ENCODE results near the gene TMEM80. TPM values are rescaled to one million over a fixed set of nuclear protein-coding genes. Genes with fewer than 3 reads are reported as not detected.
A peak's percentile ranks its signal among the peaks of the same experiment; 100 is the strongest.
"Not testable (repeated sequence)": the region's sequence is repeated elsewhere in the genome, so short reads cannot be mapped to it uniquely, and the experiment has no call there.

TMEM80 gene
- total RNA-seq: 10 to 100 TPM; 15.3 to 20.3 TPM

DNA sequence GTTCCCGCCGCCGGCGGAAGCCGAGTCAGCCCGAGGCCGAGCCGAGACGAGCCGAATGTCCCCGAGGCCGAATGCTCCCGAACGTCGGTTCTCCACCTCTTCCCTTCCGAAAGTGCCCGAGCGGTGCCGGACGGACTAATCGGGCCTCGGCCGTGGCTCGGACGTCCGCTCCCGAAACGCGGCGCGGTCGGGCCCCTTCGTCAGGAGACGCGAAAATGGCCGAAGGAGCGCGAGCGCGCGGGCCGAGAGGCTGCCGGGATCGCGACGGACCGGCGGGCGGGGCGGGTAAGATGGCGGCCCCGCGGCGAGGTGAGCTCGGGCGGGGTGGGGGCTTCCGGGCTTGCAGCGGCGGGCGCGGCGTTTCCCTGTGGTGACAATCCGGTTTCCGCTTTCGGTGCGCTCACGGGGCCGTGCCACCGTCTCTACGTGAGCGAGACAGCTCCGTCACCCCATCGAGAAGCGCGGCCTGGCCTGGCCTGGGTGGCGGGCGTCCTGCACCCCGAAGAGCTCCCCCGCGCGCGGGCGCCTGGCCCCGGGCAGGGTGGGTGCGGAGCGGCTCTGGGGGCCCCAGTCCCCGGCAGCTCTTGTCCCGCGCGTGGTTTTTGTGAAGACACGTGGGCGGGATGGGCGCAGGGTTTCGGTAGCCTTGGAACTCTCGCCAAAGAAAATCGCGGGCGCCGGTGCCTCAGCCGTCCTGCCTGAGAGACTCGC, at the start of gene TMEM80:
Gene TMEM80 (plus strand): TSS at position 279 of the 711 bp plus-strand sequence. CDS start 12 bp downstream, at position 291.
- Mint-ChIP-seq H3K4me3 (peak within 1 kb of the TSS; percentile 87), H3K4me1 (ENCODE audit: low read depth in 2 of 2) (peaks cover 27 to 30% of the 10 kb centered on the region in 2 donors), H3K9me3 (no peaks in the 10 kb centered on the region), H3K27me3 (no peaks in the 10 kb centered on the region), H3K36me3 (no peaks in the 10 kb centered on the region), H3K27ac (peak within 1 kb of the TSS; percentile 90 to 95)
- ATAC-seq (peak; percentile 86 to 90), DNase-seq (ENCODE audit: low spot score) (peak; percentile 98)

DNA sequence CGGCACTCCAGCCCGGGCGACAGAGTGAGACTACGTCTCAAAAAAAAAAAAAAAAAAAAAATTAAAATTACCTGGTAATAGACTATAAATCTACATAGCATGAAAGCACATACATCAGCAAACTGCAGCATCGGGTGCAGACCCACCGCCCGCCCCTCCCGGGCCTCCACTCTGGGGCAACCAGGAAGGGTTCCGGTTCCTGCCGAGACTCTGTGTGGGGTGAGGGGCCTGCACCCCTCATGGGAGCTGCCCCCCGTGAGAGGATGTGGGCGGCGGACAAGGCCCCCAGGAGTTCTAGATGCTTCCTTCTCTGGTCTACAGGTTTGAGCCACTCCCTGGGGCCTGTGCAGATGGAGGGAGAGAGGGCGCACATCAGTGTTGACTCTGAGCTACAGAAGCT, 49.4 kb upstream of the TMEM80 start:
- H3K27me3 Mint-ChIP-seq: no peaks in the 10 kb centered on the region
- no peaks in the 10 kb centered on the region for H3K36me3 Mint-ChIP-seq
- no peak for DNase-seq (ENCODE audit: low spot score)
- no peaks in the 10 kb centered on the region for H3K4me1 Mint-ChIP-seq (ENCODE audit: low read depth in 2 of 2)
- no peak overlapping the region for H3K4me3 Mint-ChIP-seq
- no peaks in the 10 kb centered on the region for H3K9me3 Mint-ChIP-seq
- H3K27ac Mint-ChIP-seq: no peak overlapping the region
- no peak for ATAC-seq

DNA sequence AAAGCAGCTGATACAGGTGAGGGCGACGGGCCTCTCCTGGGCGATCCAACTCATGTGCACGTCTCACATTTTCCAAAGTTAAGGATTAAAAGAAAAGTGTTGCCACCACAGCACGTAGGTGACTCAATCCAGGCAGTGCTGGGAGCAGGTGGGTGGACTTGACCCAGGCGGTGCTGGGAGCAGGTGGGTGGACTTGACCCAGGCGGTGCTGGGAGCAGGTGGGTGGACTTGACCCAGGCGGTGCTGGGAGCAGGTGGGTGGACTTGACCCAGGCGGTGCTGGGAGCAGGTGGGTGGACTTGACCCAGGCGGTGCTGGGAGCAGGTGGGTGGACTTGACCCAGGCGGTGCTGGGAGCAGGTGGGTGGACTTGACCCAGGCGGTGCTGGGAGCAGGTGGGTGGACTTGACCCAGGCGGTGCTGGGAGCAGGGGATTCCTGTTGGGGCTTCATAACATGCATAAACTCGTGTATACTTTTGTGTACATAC, 47.9 kb upstream of the TMEM80 start:
- H3K27ac Mint-ChIP-seq; H3K9me3 Mint-ChIP-seq; H3K4me3 Mint-ChIP-seq; H3K27me3 Mint-ChIP-seq; H3K4me1 Mint-ChIP-seq (ENCODE audit: low read depth in 2 of 2); H3K36me3 Mint-ChIP-seq; DNase-seq (ENCODE audit: low spot score); ATAC-seq: not testable (repeated sequence)

DNA sequence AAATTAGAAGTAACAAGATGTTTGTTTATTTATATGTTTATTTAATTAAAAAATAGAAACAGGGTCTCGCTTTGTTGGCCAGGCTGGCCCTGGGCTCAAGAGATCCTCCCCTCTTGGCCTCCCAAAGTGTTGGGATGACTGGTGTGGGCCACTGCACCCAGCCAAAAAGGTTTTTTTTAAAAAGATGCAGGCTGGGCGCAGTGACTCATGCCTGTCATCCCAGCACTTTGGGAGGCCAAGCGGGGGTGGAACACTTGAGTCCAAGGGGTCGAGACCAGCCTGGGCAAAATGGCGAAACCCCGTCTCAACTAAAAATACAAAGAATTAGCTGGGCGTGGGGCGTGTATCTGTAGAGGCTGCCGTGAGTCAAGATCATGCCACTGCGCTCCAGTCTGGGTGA, 45.1 kb upstream of the TMEM80 start:
- Mint-ChIP-seq H3K9me3 (no peaks in the 10 kb centered on the region), H3K27ac (no peak overlapping the region), H3K4me3 (no peak overlapping the region), H3K27me3 (no peaks in the 10 kb centered on the region), H3K4me1 (ENCODE audit: low read depth in 2 of 2) (no peaks in the 10 kb centered on the region), H3K36me3 (no peaks in the 10 kb centered on the region)
- DNase-seq (ENCODE audit: low spot score) (no peak), ATAC-seq (no peak)

DNA sequence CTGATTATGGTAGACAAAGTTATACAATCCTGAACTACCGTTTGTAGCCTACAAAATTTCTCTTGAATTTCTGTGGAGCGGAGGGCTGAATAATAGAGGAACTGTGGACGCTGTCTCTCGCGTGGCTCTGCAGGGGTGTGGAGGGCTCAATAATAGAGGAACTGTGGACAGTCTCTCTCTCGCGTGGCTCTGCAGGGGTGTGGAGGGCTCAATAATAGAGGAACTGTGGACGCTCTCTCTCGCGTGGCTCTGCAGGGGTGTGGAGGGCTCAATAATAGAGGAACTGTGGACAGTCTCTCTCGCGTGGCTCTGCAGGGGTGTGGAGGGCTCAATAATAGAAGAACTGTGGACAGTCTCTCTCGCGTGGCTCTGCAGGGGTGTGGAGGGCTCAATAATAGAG, 42.5 kb upstream of the TMEM80 start:
- not testable (repeated sequence) for H3K4me1 Mint-ChIP-seq (ENCODE audit: low read depth in 2 of 2); H3K4me3 Mint-ChIP-seq; H3K27ac Mint-ChIP-seq; H3K27me3 Mint-ChIP-seq; DNase-seq (ENCODE audit: low spot score); H3K36me3 Mint-ChIP-seq; ATAC-seq; H3K9me3 Mint-ChIP-seq

DNA sequence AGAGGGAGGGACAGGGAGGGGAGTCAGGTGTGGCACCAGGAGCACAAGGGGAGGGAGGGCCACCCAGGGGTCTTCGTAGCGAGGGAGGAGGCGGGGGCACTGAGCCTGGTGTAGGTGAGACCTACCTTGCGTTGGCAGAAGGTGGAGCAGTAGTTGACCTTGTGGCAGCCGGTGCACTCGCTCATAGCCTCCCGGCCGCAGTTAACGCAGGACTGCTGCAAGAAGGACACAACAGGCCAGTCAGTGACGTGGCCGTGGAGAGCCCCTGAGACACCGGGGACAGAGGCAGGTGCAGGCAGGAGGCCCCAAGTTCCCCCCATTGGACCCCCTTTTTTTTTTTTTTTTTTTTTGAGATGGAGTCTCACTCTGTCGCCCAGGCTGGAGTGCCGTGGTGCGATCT, 41.8 kb upstream of the TMEM80 start:
- Mint-ChIP-seq H3K4me3 (no peak overlapping the region), H3K4me1 (ENCODE audit: low read depth in 2 of 2) (no peaks in the 10 kb centered on the region), H3K36me3 (no peaks in the 10 kb centered on the region), H3K9me3 (no peaks in the 10 kb centered on the region), H3K27me3 (no peaks in the 10 kb centered on the region), H3K27ac (no peak overlapping the region)
- DNase-seq (ENCODE audit: low spot score) (no peak), ATAC-seq (peak in 1 of 2 donors; percentile 17)

DNA sequence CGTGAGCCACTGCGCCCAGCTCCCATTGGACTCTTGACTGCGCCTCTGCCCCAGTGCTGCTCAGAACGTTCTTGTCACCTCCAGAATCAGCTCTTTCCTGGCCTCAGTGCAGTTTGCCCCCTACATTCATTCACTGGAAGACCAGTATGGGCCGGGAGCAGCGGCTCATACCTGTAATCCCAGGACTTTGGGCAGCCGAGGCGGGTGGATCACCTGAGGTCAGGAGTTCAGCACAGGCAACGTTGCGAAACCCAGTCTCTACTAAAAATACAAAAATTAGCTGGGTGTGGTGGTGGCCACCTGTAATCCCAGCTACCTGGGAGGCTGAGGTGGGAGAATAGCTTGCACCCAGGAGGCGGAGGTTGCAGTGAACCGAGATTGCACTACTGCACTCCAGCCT, 41.2 kb upstream of the TMEM80 start:
- not testable (repeated sequence) for DNase-seq (ENCODE audit: low spot score); H3K27me3 Mint-ChIP-seq; H3K27ac Mint-ChIP-seq; H3K36me3 Mint-ChIP-seq; H3K9me3 Mint-ChIP-seq; H3K4me3 Mint-ChIP-seq; ATAC-seq; H3K4me1 Mint-ChIP-seq (ENCODE audit: low read depth in 2 of 2)

DNA sequence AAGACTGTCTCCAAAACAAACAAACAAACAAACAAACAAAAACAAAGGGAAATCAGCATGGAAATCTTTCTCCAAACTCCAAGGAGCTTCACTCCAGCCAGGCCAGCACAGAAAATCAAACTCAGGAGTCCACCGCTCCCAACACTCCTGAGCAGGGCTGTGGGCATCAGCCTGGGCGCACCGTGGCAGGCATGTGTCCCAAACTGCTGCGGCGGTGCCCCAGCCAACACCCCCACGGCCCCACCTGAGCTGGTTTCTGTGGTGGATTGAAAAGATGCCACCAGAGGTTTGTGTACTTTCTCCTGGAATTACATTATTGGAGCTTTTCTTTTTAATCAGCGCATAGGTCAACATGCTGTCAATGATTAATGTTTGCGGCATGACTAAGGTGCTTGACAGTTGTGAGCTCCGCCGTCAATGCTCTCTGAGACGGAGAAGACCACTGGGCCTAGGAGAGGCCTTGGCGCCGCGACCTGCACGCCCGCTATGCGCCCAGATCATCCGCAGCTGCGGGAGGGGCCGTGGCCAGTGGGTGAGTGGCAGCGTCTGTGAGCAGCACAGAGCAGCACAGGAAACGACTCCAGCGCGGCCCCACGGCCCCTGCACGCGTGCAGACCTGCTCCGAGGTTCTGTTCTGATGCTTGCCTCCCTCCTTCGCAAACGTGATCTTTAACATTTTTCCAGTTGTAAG, 40.4 kb upstream of the TMEM80 start:
- no peak for ATAC-seq
- H3K9me3 Mint-ChIP-seq: no peaks in the 10 kb centered on the region
- H3K4me1 Mint-ChIP-seq (ENCODE audit: low read depth in 2 of 2): no peaks in the 10 kb centered on the region
- no peaks in the 10 kb centered on the region for H3K36me3 Mint-ChIP-seq
- no peak for DNase-seq (ENCODE audit: low spot score)
- no peak overlapping the region for H3K4me3 Mint-ChIP-seq
- no peaks in the 10 kb centered on the region for H3K27me3 Mint-ChIP-seq
- no peak overlapping the region for H3K27ac Mint-ChIP-seq

DNA sequence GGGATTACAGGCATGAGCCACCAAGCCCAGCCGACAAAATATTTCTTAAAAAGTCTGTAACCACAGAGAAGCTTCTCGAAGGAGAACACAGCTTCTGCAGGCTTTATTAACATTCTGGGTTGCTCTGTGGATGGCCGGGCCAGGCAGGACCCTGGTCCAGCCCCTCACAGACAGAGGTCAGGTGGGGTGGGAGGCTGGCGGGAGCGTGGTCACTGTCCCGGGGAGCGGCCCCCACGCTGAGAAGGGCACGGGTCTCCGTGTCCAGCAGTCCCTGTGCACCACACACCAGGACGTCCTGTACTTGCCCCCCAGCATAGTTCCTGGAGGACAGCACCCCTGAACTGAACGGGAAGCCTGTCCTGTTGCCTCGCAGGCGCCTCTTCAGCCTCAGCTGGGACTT, 39.2 kb upstream of the TMEM80 start:
- Mint-ChIP-seq H3K27me3 (no peaks in the 10 kb centered on the region), H3K27ac (no peak overlapping the region), H3K4me3 (no peak overlapping the region), H3K4me1 (ENCODE audit: low read depth in 2 of 2) (no peaks in the 10 kb centered on the region), H3K9me3 (no peaks in the 10 kb centered on the region), H3K36me3 (no peaks in the 10 kb centered on the region)
- ATAC-seq (peak in 1 of 2 donors; percentile 33), DNase-seq (ENCODE audit: low spot score) (no peak)

DNA sequence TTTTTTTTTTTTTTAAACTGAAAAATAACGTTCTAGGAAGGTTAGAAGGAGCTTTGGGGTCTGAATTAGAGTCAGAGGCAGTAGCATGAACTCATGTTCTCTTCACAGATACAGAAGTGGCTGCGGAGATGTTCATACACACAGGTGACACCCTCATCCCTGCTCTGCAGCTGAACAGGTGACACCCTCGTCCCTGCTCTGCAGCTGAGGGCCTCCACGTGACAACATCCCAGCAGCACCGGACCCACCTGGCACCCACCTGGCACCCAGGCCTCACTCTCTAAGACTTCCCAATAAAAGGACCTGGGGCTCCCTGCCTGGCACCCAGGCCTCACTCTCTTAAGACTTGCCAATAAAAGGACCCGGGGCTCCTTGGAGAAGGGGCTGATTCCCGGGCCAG, 38.8 kb upstream of the TMEM80 start:
- Mint-ChIP-seq H3K9me3 (no peaks in the 10 kb centered on the region), H3K4me3 (no peak overlapping the region), H3K27me3 (no peaks in the 10 kb centered on the region), H3K36me3 (no peaks in the 10 kb centered on the region), H3K27ac (no peak overlapping the region), H3K4me1 (ENCODE audit: low read depth in 2 of 2) (no peaks in the 10 kb centered on the region)
- no peak for ATAC-seq
- no peak for DNase-seq (ENCODE audit: low spot score)

DNA sequence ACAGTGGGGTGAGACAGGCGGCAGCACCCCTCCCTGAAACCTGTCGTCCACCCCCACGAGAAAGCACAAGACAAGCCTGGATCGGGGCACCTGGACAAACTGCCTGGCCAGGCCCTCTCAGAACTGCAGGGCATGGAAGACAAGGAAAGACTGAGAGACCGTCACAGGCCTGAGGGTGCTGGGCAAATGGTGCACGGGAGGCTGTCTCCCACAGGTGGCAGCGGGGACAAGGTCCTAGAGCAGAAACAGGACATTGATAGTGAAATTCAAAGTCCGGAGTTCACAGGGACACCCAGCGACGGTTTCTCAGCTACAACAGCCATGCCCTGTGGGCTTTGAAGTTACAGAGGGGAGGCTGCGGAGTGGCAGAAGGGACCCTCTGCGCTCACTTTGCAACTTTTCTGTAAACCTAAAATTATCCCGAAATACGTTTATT, 37.9 kb upstream of the TMEM80 start:
- Mint-ChIP-seq H3K27me3 (no peaks in the 10 kb centered on the region), H3K9me3 (no peaks in the 10 kb centered on the region), H3K27ac (no peak overlapping the region), H3K36me3 (no peaks in the 10 kb centered on the region), H3K4me3 (no peak overlapping the region), H3K4me1 (ENCODE audit: low read depth in 2 of 2) (no peaks in the 10 kb centered on the region)
- ATAC-seq (no peak), DNase-seq (ENCODE audit: low spot score) (no peak)

DNA sequence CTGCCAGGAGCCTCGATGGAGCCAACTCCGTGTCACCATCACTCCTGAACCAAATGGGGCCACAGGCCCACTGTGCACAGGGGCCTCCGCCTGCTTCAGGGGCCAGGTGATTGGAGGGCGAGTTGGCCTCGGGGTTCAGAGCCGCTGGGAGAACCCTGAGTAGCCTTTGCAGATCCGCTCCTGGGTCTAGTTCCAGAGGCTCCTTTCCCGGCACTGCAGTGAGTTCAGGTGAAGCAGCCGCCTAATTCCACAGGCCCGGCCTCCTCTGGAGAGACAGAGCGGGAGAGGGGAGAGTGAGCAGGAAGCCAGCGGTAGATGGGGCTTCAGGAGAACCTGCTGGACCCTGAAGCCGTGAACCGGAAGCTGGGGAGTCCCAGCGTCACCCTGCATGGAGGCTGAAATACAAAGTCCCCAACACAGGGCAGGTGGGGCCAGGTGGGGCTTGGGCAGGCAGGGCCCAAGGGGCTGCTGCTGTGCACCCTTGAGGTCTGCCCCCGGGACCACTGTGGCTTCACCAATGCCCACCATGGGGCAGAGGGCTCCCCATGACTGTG, 36.0 kb upstream of the TMEM80 start:
- no peak for ATAC-seq
- no peaks in the 10 kb centered on the region for H3K9me3 Mint-ChIP-seq

DNA sequence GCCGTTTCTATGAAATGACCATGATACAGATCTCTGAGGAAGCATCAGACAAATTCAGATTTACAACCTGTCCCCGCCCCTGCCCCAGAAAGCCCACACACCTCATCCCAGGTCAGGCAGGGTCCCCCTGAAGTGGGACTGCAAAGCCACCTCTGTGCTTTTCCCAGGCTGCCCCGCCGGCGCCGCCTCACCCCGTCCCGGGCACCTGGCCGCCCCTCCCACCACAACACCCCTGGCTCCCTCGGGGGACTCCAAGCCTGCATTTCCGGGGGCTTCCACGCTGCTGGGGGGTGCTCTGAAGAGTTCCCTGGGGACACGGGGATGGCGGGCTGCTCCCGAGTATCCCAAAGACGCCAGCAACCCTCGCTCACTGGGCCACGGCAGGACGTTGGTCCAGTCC, 35.3 kb upstream of the TMEM80 start:
- ATAC-seq (no peak), DNase-seq (ENCODE audit: low spot score) (peak; percentile 56)
- no peak overlapping the region for H3K27ac Mint-ChIP-seq
- no peaks in the 10 kb centered on the region for H3K36me3 Mint-ChIP-seq
- no peaks in the 10 kb centered on the region for H3K9me3 Mint-ChIP-seq
- no peaks in the 10 kb centered on the region for H3K27me3 Mint-ChIP-seq
- no peaks in the 10 kb centered on the region for H3K4me1 Mint-ChIP-seq (ENCODE audit: low read depth in 2 of 2)
- no peak overlapping the region for H3K4me3 Mint-ChIP-seq

More for the DNA sequence above, 36.0 kb upstream of the TMEM80 start:
- no peaks in the 10 kb centered on the region for H3K36me3 Mint-ChIP-seq
- no peak overlapping the region for H3K27ac Mint-ChIP-seq
- no peaks in the 10 kb centered on the region for H3K27me3 Mint-ChIP-seq
- no peak overlapping the region for H3K4me3 Mint-ChIP-seq
- peak; percentile 53 for DNase-seq (ENCODE audit: low spot score)
- no peaks in the 10 kb centered on the region for H3K4me1 Mint-ChIP-seq (ENCODE audit: low read depth in 2 of 2)

DNA sequence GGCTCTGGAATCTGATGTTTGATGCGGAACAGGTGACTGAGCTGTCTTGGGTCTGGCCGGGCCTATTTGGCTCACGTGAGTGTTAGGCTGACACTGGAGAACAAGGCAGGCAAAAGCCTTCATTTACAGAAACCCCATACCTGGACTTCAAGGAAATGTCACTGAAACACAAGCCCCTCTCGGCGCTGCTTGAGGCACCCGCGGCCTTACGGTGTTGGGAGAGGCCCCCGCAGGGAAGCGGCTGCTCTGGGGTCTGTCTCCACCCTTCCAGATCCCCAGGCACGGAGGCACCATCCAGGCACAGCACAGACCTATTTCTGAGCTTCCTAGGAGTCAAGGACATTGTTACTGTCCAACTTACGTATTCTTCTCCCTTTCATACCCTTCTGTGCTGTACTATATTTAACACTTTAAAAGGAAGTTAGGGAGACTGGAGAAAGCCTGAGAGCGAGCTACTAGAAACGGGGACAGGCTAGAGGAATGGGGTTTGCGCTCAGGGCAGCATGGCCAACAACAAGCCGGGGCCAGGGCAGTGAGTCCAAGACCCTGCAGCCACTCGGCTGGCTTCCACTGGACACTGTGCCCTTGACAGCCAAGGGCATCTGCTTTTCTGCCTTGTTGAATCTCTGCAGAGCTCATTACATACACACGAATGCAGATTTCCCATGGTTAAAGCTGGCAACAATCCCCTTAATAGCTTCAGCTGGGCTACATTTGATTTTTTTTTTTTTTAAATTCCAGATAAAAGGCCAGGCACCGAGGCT, 34.8 kb upstream of the TMEM80 start:
- ATAC-seq: no peak
- Mint-ChIP-seq H3K4me3 (no peak overlapping the region), H3K9me3 (no peaks in the 10 kb centered on the region), H3K27ac (no peak overlapping the region), H3K27me3 (no peaks in the 10 kb centered on the region), H3K36me3 (no peaks in the 10 kb centered on the region), H3K4me1 (ENCODE audit: low read depth in 2 of 2) (no peaks in the 10 kb centered on the region)
- DNase-seq (ENCODE audit: low spot score): peak; percentile 57
